Mesenchymal stem cell (in vitro differentiated cells and primary cell): ENCODE results near the gene TUBGCP3.

Experiments
- DNase-seq: peaks from one replicate; pipeline ENCODE4 v3.0.0-alpha.2; 2013
- H2AFZ ChIP-seq: one replicate; pipeline ENCODE4 v1.6.1; 2013; ENCODE audit warnings: low read depth, mild to moderate bottlenecking, control low read depth, inconsistent platforms, low read length, moderate library complexity
- H2AK5ac ChIP-seq: 2 replicates; pipeline ENCODE4 v1.6.1; 2013; ENCODE audit warnings: low read length, moderate library complexity, mild to moderate bottlenecking, inconsistent platforms; ENCODE audit not compliant: severe bottlenecking
- H2BK120ac ChIP-seq: one replicate; pipeline ENCODE4 v1.6.1; 2013; ENCODE audit warnings: low read depth, mild to moderate bottlenecking, inconsistent platforms, low read length, moderate library complexity
- H2BK12ac ChIP-seq, 2 experiments: one replicate each; pipeline ENCODE4 v1.6.1; 2013; ENCODE audit warnings: inconsistent platforms in 2 of 2, low read length in 2 of 2, mild to moderate bottlenecking in 2 of 2, moderate library complexity in 2 of 2, control low read depth in 1 of 2
- H2BK15ac ChIP-seq: one replicate; pipeline ENCODE4 v1.6.1; 2013; ENCODE audit warnings: mild to moderate bottlenecking, low read depth, inconsistent platforms; ENCODE audit not compliant: poor library complexity, severe bottlenecking
- H2BK5ac ChIP-seq: 2 replicates; pipeline ENCODE4 v1.6.1; 2013; ENCODE audit warnings: low read depth, mild to moderate bottlenecking, low read length, control low read depth, inconsistent platforms; ENCODE audit not compliant: poor library complexity, severe bottlenecking
- H3K14ac ChIP-seq, 2 experiments: one replicate each; pipeline ENCODE4 v1.6.1; 2013; ENCODE audit warnings: inconsistent platforms in 2 of 2, low read length in 2 of 2, control low read depth in 1 of 2, mild to moderate bottlenecking in 1 of 2, moderate library complexity in 1 of 2
- H3K18ac ChIP-seq, 2 experiments: one replicate each; pipeline ENCODE4 v1.6.1; 2013; ENCODE audit warnings: inconsistent platforms in 2 of 2, low read length in 2 of 2, control low read depth in 1 of 2, low read depth in 1 of 2, mild to moderate bottlenecking in 1 of 2
- H3K23ac ChIP-seq, 2 experiments: one replicate each; pipeline ENCODE4 v1.6.1; 2013; ENCODE audit warnings: inconsistent platforms in 2 of 2, low read length in 2 of 2, mild to moderate bottlenecking in 2 of 2, moderate library complexity in 2 of 2, control low read depth in 1 of 2
- H3K27ac ChIP-seq: 2 replicates; pipeline ENCODE4 v1.5.1; 2013; ENCODE audit warnings: mild to moderate bottlenecking, moderate library complexity, low read length, control low read depth, inconsistent platforms; ENCODE audit not compliant: poor library complexity, severe bottlenecking
- H3K27me3 ChIP-seq, 2 experiments: 2 replicates each; pipeline versions ENCODE4 v1.6.1 to v1.7.0; 2013; ENCODE audit warnings: low read length in 2 of 2, mild to moderate bottlenecking in 2 of 2, moderate library complexity in 2 of 2, control low read depth in 1 of 2, inconsistent platforms in 1 of 2; ENCODE audit not compliant: control insufficient read depth in 1 of 2, insufficient read depth in 1 of 2
- H3K36me3 ChIP-seq, 2 experiments: 2 replicates each; pipeline versions ENCODE4 v1.6.1 to v1.7.0; 2013; ENCODE audit warnings: low read length in 2 of 2, control low read depth in 1 of 2, inconsistent platforms in 1 of 2, low read depth in 1 of 2, mild to moderate bottlenecking in 1 of 2; ENCODE audit not compliant: insufficient read depth in 2 of 2, control insufficient read depth in 1 of 2
- H3K4ac ChIP-seq, 2 experiments: one replicate each; pipeline ENCODE4 v1.6.1; 2013; ENCODE audit warnings: inconsistent platforms in 2 of 2, low read length in 2 of 2, mild to moderate bottlenecking in 2 of 2, moderate library complexity in 2 of 2, control low read depth in 1 of 2, low read depth in 1 of 2
- H3K4me1 ChIP-seq: 2 replicates; pipeline ENCODE4 v1.6.1; 2013; ENCODE audit warnings: low read depth, low read length, control low read depth; ENCODE audit not compliant: control insufficient read depth, insufficient read depth
- H3K4me2 ChIP-seq: 2 replicates; pipeline ENCODE4 v1.6.1; 2013; ENCODE audit warnings: low read length, mild to moderate bottlenecking, inconsistent platforms; ENCODE audit not compliant: poor library complexity, severe bottlenecking
- H3K4me3 ChIP-seq, 2 experiments: 2 replicates each; pipeline versions ENCODE4 v1.5.1 to v1.7.0; 2013; ENCODE audit warnings: low read length in 2 of 2, mild to moderate bottlenecking in 2 of 2, control low read depth in 1 of 2, low read depth in 1 of 2; ENCODE audit not compliant: insufficient read depth in 1 of 2
- H3K79me1 ChIP-seq: replicated peaks from 2 replicates; pipeline ENCODE4 v1.6.1; 2013; ENCODE audit warnings: mild to moderate bottlenecking, control low read depth, low read length, inconsistent platforms; ENCODE audit not compliant: poor library complexity, severe bottlenecking
- H3K9ac ChIP-seq: 2 replicates; pipeline ENCODE4 v1.7.0; 2013; ENCODE audit warnings: mild to moderate bottlenecking, low read length, moderate library complexity
- H3K9me3 ChIP-seq: 2 replicates; pipeline ENCODE4 v1.7.0; 2013; ENCODE audit warnings: mild to moderate bottlenecking, low read length; ENCODE audit not compliant: control insufficient read depth
- H4K8ac ChIP-seq: one replicate; pipeline ENCODE4 v1.6.1; 2013; ENCODE audit warnings: inconsistent platforms, mild to moderate bottlenecking, low read length, moderate library complexity
- H4K91ac ChIP-seq: one replicate; pipeline ENCODE4 v1.6.1; 2013; ENCODE audit warnings: mild to moderate bottlenecking, low read length, inconsistent platforms
- WGBS: methylation state at CpG from one replicate; pipeline ENCODE4 v1.1.7; 2013; ENCODE audit warnings: mixed read lengths; 5-methylcytosine and 5-hydroxymethylcytosine counted together

TUBGCP3 gene

GRCh38 chr13:112561478-112561877, 26.5 kb downstream of the TUBGCP3 start:
- no peaks in the 10 kb centered on the region for H3K27me3 ChIP-seq
- no peak overlapping the region for H2BK12ac ChIP-seq
- H2BK15ac ChIP-seq = no peak overlapping the region
- H3K23ac ChIP-seq = no peak overlapping the region
- no peak overlapping the region for H4K91ac ChIP-seq
- H3K4me3 ChIP-seq = no peak overlapping the region
- H3K4me2 ChIP-seq = no peak overlapping the region
- H2AFZ ChIP-seq = no peak overlapping the region
- H3K4ac ChIP-seq = no peak overlapping the region
- peaks cover 25 to 63% of the 10 kb centered on the region in 2 experiments for H3K36me3 ChIP-seq
- no peak overlapping the region for H3K14ac ChIP-seq
- no peak overlapping the region for H3K18ac ChIP-seq
- DNase-seq = no peak
- 98% methylated on average over 10 of the region's 10 CpGs for WGBS
- no peak overlapping the region for H4K8ac ChIP-seq
- peaks cover 36% of the 10 kb centered on the region for H3K79me1 ChIP-seq
- H2BK120ac ChIP-seq = no peak overlapping the region
- H3K4me1 ChIP-seq = no peaks in the 10 kb centered on the region
- H2BK5ac ChIP-seq = no peak overlapping the region
- H3K9ac ChIP-seq = no peak overlapping the region
- no peaks in the 10 kb centered on the region for H3K9me3 ChIP-seq
- no peak overlapping the region for H2AK5ac ChIP-seq
- H3K27ac ChIP-seq = no peak overlapping the region

- no peak for DNase-seq
- H3K4me3 ChIP-seq = no peak overlapping the region
- no peak overlapping the region for H3K14ac ChIP-seq
- H2BK5ac ChIP-seq = no peak overlapping the region
- H3K9me3 ChIP-seq = no peaks in the 10 kb centered on the region
- H3K4me2 ChIP-seq = no peak overlapping the region
- H3K23ac ChIP-seq = no peak overlapping the region
- H3K27ac ChIP-seq = no peak overlapping the region
- H3K27me3 ChIP-seq = no peaks in the 10 kb centered on the region
- H3K4ac ChIP-seq = no peak overlapping the region
- H2AFZ ChIP-seq = no peak overlapping the region
- H3K36me3 ChIP-seq = peaks cover 43 to 69% of the 10 kb centered on the region in 2 experiments
- H3K9ac ChIP-seq = no peak overlapping the region
- no peak overlapping the region for H2BK120ac ChIP-seq
- 87% methylated on average over 9 of the region's 10 CpGs for WGBS
- H2BK15ac ChIP-seq = no peak overlapping the region
- H3K18ac ChIP-seq = no peak overlapping the region
- no peak overlapping the region for H4K91ac ChIP-seq
- no peak overlapping the region for H2BK12ac ChIP-seq
- no peak overlapping the region for H4K8ac ChIP-seq
- H3K79me1 ChIP-seq = peaks cover 40% of the 10 kb centered on the region
- no peaks in the 10 kb centered on the region for H3K4me1 ChIP-seq
- H2AK5ac ChIP-seq = no peak overlapping the region
Measured at GRCh38 chr13:112558696-112559418, 29.1 kb downstream of the TUBGCP3 start.

GRCh38 chr13:112556600-112556999, 31.4 kb downstream of the TUBGCP3 start:
- Histone ChIP-seq H3K36me3 (peaks cover 50 to 83% of the 10 kb centered on the region in 2 experiments), H2AFZ (no peak overlapping the region), H3K23ac (no peak overlapping the region), H3K4me3 (no peak overlapping the region), H3K4ac (no peak overlapping the region), H2BK12ac (no peak overlapping the region), H2AK5ac (no peak overlapping the region), H3K14ac (no peak overlapping the region), H3K27ac (no peak overlapping the region), H3K9ac (no peak overlapping the region), H3K4me1 (peaks cover 2% of the 10 kb centered on the region), H2BK120ac (no peak overlapping the region), H2BK5ac (no peak overlapping the region), H3K18ac (no peak overlapping the region), H3K4me2 (no peak overlapping the region), H4K8ac (no peak overlapping the region), H4K91ac (no peak overlapping the region), H2BK15ac (no peak overlapping the region), H3K79me1 (peaks cover 33% of the 10 kb centered on the region), H3K27me3 (no peaks in the 10 kb centered on the region), H3K9me3 (no peaks in the 10 kb centered on the region)
- no peak for DNase-seq
- WGBS = 98% methylated on average over 3 of the region's 5 CpGs

GRCh38 chr13:112554214-112554850, 33.6 kb downstream of the TUBGCP3 start:
- WGBS = 97% methylated on average over 7 of the region's 7 CpGs
- Histone ChIP-seq H4K91ac (no peak overlapping the region), H2BK5ac (no peak overlapping the region), H3K4me2 (no peak overlapping the region), H4K8ac (no peak overlapping the region), H2AK5ac (no peak overlapping the region), H3K23ac (no peak overlapping the region), H2BK120ac (no peak overlapping the region), H3K9ac (no peak overlapping the region), H2AFZ (no peak overlapping the region), H2BK15ac (no peak overlapping the region), H3K27ac (no peak overlapping the region), H3K4me3 (no peak overlapping the region), H3K14ac (no peak overlapping the region), H3K36me3 (peaks cover 48 to 84% of the 10 kb centered on the region in 2 experiments), H3K27me3 (no peaks in the 10 kb centered on the region), H3K4me1 (peaks cover 2% of the 10 kb centered on the region), H3K79me1 (peaks cover 26% of the 10 kb centered on the region), H3K18ac (no peak overlapping the region), H3K4ac (no peak overlapping the region), H2BK12ac (no peak overlapping the region), H3K9me3 (no peaks in the 10 kb centered on the region)
- no peak for DNase-seq
